ENCODE data around the gene KRTAP12-1. TPM values are rescaled to one million over a fixed set of nuclear protein-coding genes. Genes with fewer than 3 reads are reported as not detected.

Gene KRTAP12-1
- total RNA-seq, 1 experiment from 2014 or later, result 0.80 TPM

- intact Hi-C loops (cut with micrococcal nuclease; ENCODE audit: unreplicated experiment), result no loop called here
- H3K27me3 ChIP-seq (replicated peaks; ENCODE audit: insufficient read depth, low read depth, low read length, poor library complexity), result peaks cover 4% of the 10 kb centered on the region
- POLR2A ChIA-PET (ENCODE audit: low non-redundant PET), result no interaction called here
- TF ChIP-seq EZH2 (IDR thresholded peaks at IDR 0.05; ENCODE audit: borderline replicate concordance, low read depth, low read length, poor library complexity, severe bottlenecking) (no peak), CTCF (conservative IDR thresholded peaks at IDR 0.05; ENCODE audit: low read depth, low read length) (no peak)
- CTCF ChIA-PET, result no interaction called here
- no peak for DNase-seq (ENCODE audit: low spot score)
- no peak overlapping the region for H3K27ac ChIP-seq (ENCODE audit: low read depth, low read length, poor library complexity, severe bottlenecking)
- no TSS peak for BruUV-seq (replicated peaks)
- H3K36me3 ChIP-seq (ENCODE audit: insufficient read depth, low read length, poor library complexity, severe bottlenecking), result no peaks in the 10 kb centered on the region
- no peaks in the 10 kb centered on the region for H3K9me3 ChIP-seq (ENCODE audit: low read depth, low read length, poor library complexity, severe bottlenecking)
- no peaks in the 10 kb centered on the region for H3K4me1 ChIP-seq (ENCODE audit: insufficient read depth, low read length, poor library complexity, severe bottlenecking)
- H3K4me3 ChIP-seq (ENCODE audit: low read depth, low read length, poor library complexity, severe bottlenecking), result no peak overlapping the region
These were observed 21.2 kb upstream of the KRTAP12-1 start for GRCh38 chr21:44702973-44703730.

GRCh38 chr21:44702111-44702972 is 20.4 kb upstream of the KRTAP12-1 start:
- ChIA-PET CTCF (no interaction called here), POLR2A (ENCODE audit: low non-redundant PET) (no interaction called here)
- Histone ChIP-seq H3K27ac (ENCODE audit: low read depth, low read length, poor library complexity, severe bottlenecking) (no peak overlapping the region), H3K27me3 (replicated peaks; ENCODE audit: insufficient read depth, low read depth, low read length, poor library complexity) (peaks cover 2% of the 10 kb centered on the region), H3K4me3 (ENCODE audit: low read depth, low read length, poor library complexity, severe bottlenecking) (no peak overlapping the region), H3K9me3 (ENCODE audit: low read depth, low read length, poor library complexity, severe bottlenecking) (no peaks in the 10 kb centered on the region), H3K36me3 (ENCODE audit: insufficient read depth, low read length, poor library complexity, severe bottlenecking) (no peaks in the 10 kb centered on the region), H3K4me1 (ENCODE audit: insufficient read depth, low read length, poor library complexity, severe bottlenecking) (no peaks in the 10 kb centered on the region)
- DNase-seq (ENCODE audit: low spot score), result no peak
- BruUV-seq (replicated peaks), result no TSS peak
- no peak for TF ChIP-seq CTCF (conservative IDR thresholded peaks at IDR 0.05; ENCODE audit: low read depth, low read length)
- no peak for TF ChIP-seq EZH2 (IDR thresholded peaks at IDR 0.05; ENCODE audit: borderline replicate concordance, low read depth, low read length, poor library complexity, severe bottlenecking)
- intact Hi-C loops (cut with micrococcal nuclease; ENCODE audit: unreplicated experiment), result no loop called here

- H3K36me3 ChIP-seq (ENCODE audit: insufficient read depth, low read length, poor library complexity, severe bottlenecking), result no peaks in the 10 kb centered on the region
- H3K27me3 ChIP-seq (replicated peaks; ENCODE audit: insufficient read depth, low read depth, low read length, poor library complexity), result no peaks in the 10 kb centered on the region
- intact Hi-C loops (cut with micrococcal nuclease; ENCODE audit: unreplicated experiment), result no loop called here
- BruUV-seq (replicated peaks), result no TSS peak
- CTCF ChIA-PET, result interaction anchor here (0.8 kb wide), 1 partner anchor 10 kb away, joined by 3 read pairs; the partner anchor contains the start of gene TSPEAR
- DNase-seq (ENCODE audit: low spot score), result no peak
- H3K9me3 ChIP-seq (ENCODE audit: low read depth, low read length, poor library complexity, severe bottlenecking), result no peaks in the 10 kb centered on the region
- POLR2A ChIA-PET (ENCODE audit: low non-redundant PET), result no interaction called here
- no peak for TF ChIP-seq CTCF (conservative IDR thresholded peaks at IDR 0.05; ENCODE audit: low read depth, low read length)
- no peak for TF ChIP-seq EZH2 (IDR thresholded peaks at IDR 0.05; ENCODE audit: borderline replicate concordance, low read depth, low read length, poor library complexity, severe bottlenecking)
- no peak overlapping the region for H3K4me3 ChIP-seq (ENCODE audit: low read depth, low read length, poor library complexity, severe bottlenecking)
- no peak overlapping the region for H3K27ac ChIP-seq (ENCODE audit: low read depth, low read length, poor library complexity, severe bottlenecking)
- H3K4me1 ChIP-seq (ENCODE audit: insufficient read depth, low read length, poor library complexity, severe bottlenecking), result no peaks in the 10 kb centered on the region
These were observed 19.6 kb upstream of the KRTAP12-1 start for GRCh38 chr21:44701541-44701940.
